Mesenchymal stem cell (in vitro differentiated cells and primary cell): ENCODE data around the gene COX10.

Source experiments
- DNase-seq: peaks from one replicate; pipeline ENCODE4 v3.0.0-alpha.2; 2013
- H2AFZ ChIP-seq: one replicate; pipeline ENCODE4 v1.6.1; 2013; ENCODE audit warnings: low read depth, mild to moderate bottlenecking, control low read depth, inconsistent platforms, low read length, moderate library complexity
- H2AK5ac ChIP-seq: 2 replicates; pipeline ENCODE4 v1.6.1; 2013; ENCODE audit warnings: low read length, moderate library complexity, mild to moderate bottlenecking, inconsistent platforms; ENCODE audit not compliant: severe bottlenecking
- H2BK120ac ChIP-seq: one replicate; pipeline ENCODE4 v1.6.1; 2013; ENCODE audit warnings: low read depth, mild to moderate bottlenecking, inconsistent platforms, low read length, moderate library complexity
- H2BK12ac ChIP-seq, 2 experiments: one replicate each; pipeline ENCODE4 v1.6.1; 2013; ENCODE audit warnings: inconsistent platforms in 2 of 2, low read length in 2 of 2, mild to moderate bottlenecking in 2 of 2, moderate library complexity in 2 of 2, control low read depth in 1 of 2
- H2BK15ac ChIP-seq: one replicate; pipeline ENCODE4 v1.6.1; 2013; ENCODE audit warnings: mild to moderate bottlenecking, low read depth, inconsistent platforms; ENCODE audit not compliant: poor library complexity, severe bottlenecking
- H2BK5ac ChIP-seq: 2 replicates; pipeline ENCODE4 v1.6.1; 2013; ENCODE audit warnings: low read depth, mild to moderate bottlenecking, low read length, control low read depth, inconsistent platforms; ENCODE audit not compliant: poor library complexity, severe bottlenecking
- H3K14ac ChIP-seq, 2 experiments: one replicate each; pipeline ENCODE4 v1.6.1; 2013; ENCODE audit warnings: inconsistent platforms in 2 of 2, low read length in 2 of 2, control low read depth in 1 of 2, mild to moderate bottlenecking in 1 of 2, moderate library complexity in 1 of 2
- H3K18ac ChIP-seq, 2 experiments: one replicate each; pipeline ENCODE4 v1.6.1; 2013; ENCODE audit warnings: inconsistent platforms in 2 of 2, low read length in 2 of 2, control low read depth in 1 of 2, low read depth in 1 of 2, mild to moderate bottlenecking in 1 of 2
- H3K23ac ChIP-seq, 2 experiments: one replicate each; pipeline ENCODE4 v1.6.1; 2013; ENCODE audit warnings: inconsistent platforms in 2 of 2, low read length in 2 of 2, mild to moderate bottlenecking in 2 of 2, moderate library complexity in 2 of 2, control low read depth in 1 of 2
- H3K27ac ChIP-seq: 2 replicates; pipeline ENCODE4 v1.5.1; 2013; ENCODE audit warnings: mild to moderate bottlenecking, moderate library complexity, low read length, control low read depth, inconsistent platforms; ENCODE audit not compliant: poor library complexity, severe bottlenecking
- H3K27me3 ChIP-seq, 2 experiments: 2 replicates each; pipeline versions ENCODE4 v1.6.1 to v1.7.0; 2013; ENCODE audit warnings: low read length in 2 of 2, mild to moderate bottlenecking in 2 of 2, moderate library complexity in 2 of 2, control low read depth in 1 of 2, inconsistent platforms in 1 of 2; ENCODE audit not compliant: control insufficient read depth in 1 of 2, insufficient read depth in 1 of 2
- H3K36me3 ChIP-seq, 2 experiments: 2 replicates each; pipeline versions ENCODE4 v1.6.1 to v1.7.0; 2013; ENCODE audit warnings: low read length in 2 of 2, control low read depth in 1 of 2, inconsistent platforms in 1 of 2, low read depth in 1 of 2, mild to moderate bottlenecking in 1 of 2; ENCODE audit not compliant: insufficient read depth in 2 of 2, control insufficient read depth in 1 of 2
- H3K4ac ChIP-seq, 2 experiments: one replicate each; pipeline ENCODE4 v1.6.1; 2013; ENCODE audit warnings: inconsistent platforms in 2 of 2, low read length in 2 of 2, mild to moderate bottlenecking in 2 of 2, moderate library complexity in 2 of 2, control low read depth in 1 of 2, low read depth in 1 of 2
- H3K4me1 ChIP-seq: 2 replicates; pipeline ENCODE4 v1.6.1; 2013; ENCODE audit warnings: low read depth, low read length, control low read depth; ENCODE audit not compliant: control insufficient read depth, insufficient read depth
- H3K4me2 ChIP-seq: 2 replicates; pipeline ENCODE4 v1.6.1; 2013; ENCODE audit warnings: low read length, mild to moderate bottlenecking, inconsistent platforms; ENCODE audit not compliant: poor library complexity, severe bottlenecking
- H3K4me3 ChIP-seq, 2 experiments: 2 replicates each; pipeline versions ENCODE4 v1.5.1 to v1.7.0; 2013; ENCODE audit warnings: low read length in 2 of 2, mild to moderate bottlenecking in 2 of 2, control low read depth in 1 of 2, low read depth in 1 of 2; ENCODE audit not compliant: insufficient read depth in 1 of 2
- H3K79me1 ChIP-seq: replicated peaks from 2 replicates; pipeline ENCODE4 v1.6.1; 2013; ENCODE audit warnings: mild to moderate bottlenecking, control low read depth, low read length, inconsistent platforms; ENCODE audit not compliant: poor library complexity, severe bottlenecking
- H3K9ac ChIP-seq: 2 replicates; pipeline ENCODE4 v1.7.0; 2013; ENCODE audit warnings: mild to moderate bottlenecking, low read length, moderate library complexity
- H3K9me3 ChIP-seq: 2 replicates; pipeline ENCODE4 v1.7.0; 2013; ENCODE audit warnings: mild to moderate bottlenecking, low read length; ENCODE audit not compliant: control insufficient read depth
- H4K8ac ChIP-seq: one replicate; pipeline ENCODE4 v1.6.1; 2013; ENCODE audit warnings: inconsistent platforms, mild to moderate bottlenecking, low read length, moderate library complexity
- H4K91ac ChIP-seq: one replicate; pipeline ENCODE4 v1.6.1; 2013; ENCODE audit warnings: mild to moderate bottlenecking, low read length, inconsistent platforms
- WGBS: methylation state at CpG from one replicate; pipeline ENCODE4 v1.1.7; 2013; ENCODE audit warnings: mixed read lengths; 5-methylcytosine and 5-hydroxymethylcytosine counted together

COX10 gene

DNA sequence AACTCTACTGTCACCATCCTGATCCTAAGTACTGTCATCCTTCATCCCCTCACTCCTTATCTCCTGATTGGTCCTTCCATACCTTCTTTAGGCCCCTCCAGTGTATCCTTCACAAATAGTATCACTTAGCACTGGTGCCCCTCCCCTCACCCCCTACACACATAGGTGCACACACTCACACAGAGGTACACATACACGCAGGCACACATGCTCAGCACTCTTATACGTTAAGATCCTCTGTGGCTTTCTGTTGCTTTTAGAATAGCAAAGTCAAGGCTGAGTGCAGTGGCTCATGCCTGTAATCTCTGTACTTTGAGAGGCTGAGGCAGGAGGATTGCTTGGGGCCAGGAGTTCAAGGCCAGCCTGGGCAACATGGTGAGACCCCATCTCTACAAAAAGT is 135.2 kb downstream of the COX10 start:
- H3K4me3 ChIP-seq, result no peak overlapping the region
- H3K14ac ChIP-seq, result no peak overlapping the region
- H2BK120ac ChIP-seq, result no peak overlapping the region
- H3K4me1 ChIP-seq, result peaks cover 4% of the 10 kb centered on the region
- H2BK15ac ChIP-seq, result no peak overlapping the region
- H3K4me2 ChIP-seq, result no peak overlapping the region
- peaks cover 17 to 23% of the 10 kb centered on the region in 2 experiments for H3K36me3 ChIP-seq
- DNase-seq, result no peak
- H3K27me3 ChIP-seq, result no peaks in the 10 kb centered on the region
- H2AFZ ChIP-seq, result no peak overlapping the region
- no peak overlapping the region for H4K8ac ChIP-seq
- no peak overlapping the region for H2BK12ac ChIP-seq
- H3K79me1 ChIP-seq, result peaks cover 4% of the 10 kb centered on the region
- H4K91ac ChIP-seq, result no peak overlapping the region
- H3K27ac ChIP-seq, result no peak overlapping the region
- H3K4ac ChIP-seq, result no peak overlapping the region
- H2BK5ac ChIP-seq, result no peak overlapping the region
- no peak overlapping the region for H3K9ac ChIP-seq
- H3K18ac ChIP-seq, result no peak overlapping the region
- 98% methylated on average over 2 of the region's 2 CpGs for WGBS
- no peak overlapping the region for H3K23ac ChIP-seq
- no peaks in the 10 kb centered on the region for H3K9me3 ChIP-seq
- H2AK5ac ChIP-seq, result no peak overlapping the region

DNA sequence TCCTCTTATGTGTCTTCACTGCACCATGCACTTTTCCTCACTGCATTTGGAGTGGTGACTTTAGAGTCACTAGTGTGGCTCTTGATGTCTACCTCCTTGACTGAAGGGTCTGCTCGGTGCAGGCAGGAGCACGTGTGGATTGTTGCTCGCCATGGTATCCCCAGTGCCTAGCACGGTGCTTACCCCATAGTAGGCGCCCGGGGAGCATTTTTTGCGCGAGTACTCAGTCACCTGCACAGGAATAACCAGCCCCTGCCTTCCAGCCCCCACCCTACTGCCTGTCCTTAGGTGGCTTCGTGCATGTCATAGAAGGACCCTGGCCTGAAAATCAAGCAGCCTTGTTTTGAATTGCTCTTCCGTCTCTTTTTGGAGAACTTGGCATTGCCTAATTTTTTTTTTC is 136.1 kb downstream of the COX10 start:
- H3K4me1 ChIP-seq, result peaks cover 4% of the 10 kb centered on the region
- H3K4me2 ChIP-seq, result no peak overlapping the region
- no peak for DNase-seq
- H2BK120ac ChIP-seq, result no peak overlapping the region
- H2BK12ac ChIP-seq, result no peak overlapping the region
- no peak overlapping the region for H4K8ac ChIP-seq
- H3K4ac ChIP-seq, result no peak overlapping the region
- H3K4me3 ChIP-seq, result no peak overlapping the region
- H2AFZ ChIP-seq, result no peak overlapping the region
- H2BK5ac ChIP-seq, result no peak overlapping the region
- H3K9me3 ChIP-seq, result no peaks in the 10 kb centered on the region
- WGBS, result 97% methylated on average over 10 of the region's 10 CpGs
- no peak overlapping the region for H2BK15ac ChIP-seq
- H3K14ac ChIP-seq, result no peak overlapping the region
- H3K79me1 ChIP-seq, result peaks cover 4% of the 10 kb centered on the region
- no peak overlapping the region for H3K23ac ChIP-seq
- no peak overlapping the region for H3K18ac ChIP-seq
- H3K36me3 ChIP-seq, result peaks cover 22 to 29% of the 10 kb centered on the region in 2 experiments
- H3K9ac ChIP-seq, result no peak overlapping the region
- H4K91ac ChIP-seq, result no peak overlapping the region
- no peak overlapping the region for H3K27ac ChIP-seq
- H2AK5ac ChIP-seq, result no peak overlapping the region
- no peaks in the 10 kb centered on the region for H3K27me3 ChIP-seq

DNA sequence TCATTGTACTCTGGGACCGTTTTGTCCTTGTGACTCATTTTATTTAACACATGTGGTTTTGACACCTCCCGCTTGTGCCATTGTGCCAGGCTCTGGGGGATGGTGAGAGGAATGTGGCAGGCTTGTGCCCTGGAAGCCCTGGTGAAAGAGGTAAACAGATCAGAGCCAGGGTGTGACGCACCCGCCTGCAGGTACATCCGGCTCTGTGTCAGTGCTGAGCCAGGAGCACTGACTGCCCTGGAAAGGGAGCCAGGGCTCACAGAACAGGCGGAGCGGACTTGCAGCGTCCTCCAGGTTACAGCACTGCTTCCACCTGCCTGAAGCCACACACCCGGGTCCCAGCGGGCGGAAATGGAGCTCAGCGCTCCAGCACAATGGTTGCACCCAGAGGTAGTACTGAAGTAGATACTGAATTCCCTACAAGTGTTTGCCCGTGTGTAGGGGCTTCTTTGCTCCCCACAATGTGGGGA is 136.7 kb downstream of the COX10 start:
- H3K14ac ChIP-seq, result no peak overlapping the region
- H3K4me3 ChIP-seq, result no peak overlapping the region
- 95% methylated on average over 13 of the region's 13 CpGs for WGBS
- no peak overlapping the region for H2BK12ac ChIP-seq
- no peak overlapping the region for H2BK5ac ChIP-seq
- no peak overlapping the region for H2AK5ac ChIP-seq
- no peak overlapping the region for H4K91ac ChIP-seq
- H3K27ac ChIP-seq, result no peak overlapping the region
- no peak overlapping the region for H3K4me2 ChIP-seq
- no peak overlapping the region for H2AFZ ChIP-seq
- no peak overlapping the region for H3K23ac ChIP-seq
- no peak overlapping the region for H3K9ac ChIP-seq
- H3K27me3 ChIP-seq, result no peaks in the 10 kb centered on the region
- no peaks in the 10 kb centered on the region for H3K9me3 ChIP-seq
- H2BK15ac ChIP-seq, result no peak overlapping the region
- no peak overlapping the region for H4K8ac ChIP-seq
- H3K4me1 ChIP-seq, result peaks cover 4% of the 10 kb centered on the region
- H3K79me1 ChIP-seq, result peaks cover 4% of the 10 kb centered on the region
- H3K18ac ChIP-seq, result no peak overlapping the region
- peaks cover 22 to 29% of the 10 kb centered on the region in 2 experiments for H3K36me3 ChIP-seq
- H3K4ac ChIP-seq, result no peak overlapping the region
- H2BK120ac ChIP-seq, result no peak overlapping the region
- no peak for DNase-seq

DNA sequence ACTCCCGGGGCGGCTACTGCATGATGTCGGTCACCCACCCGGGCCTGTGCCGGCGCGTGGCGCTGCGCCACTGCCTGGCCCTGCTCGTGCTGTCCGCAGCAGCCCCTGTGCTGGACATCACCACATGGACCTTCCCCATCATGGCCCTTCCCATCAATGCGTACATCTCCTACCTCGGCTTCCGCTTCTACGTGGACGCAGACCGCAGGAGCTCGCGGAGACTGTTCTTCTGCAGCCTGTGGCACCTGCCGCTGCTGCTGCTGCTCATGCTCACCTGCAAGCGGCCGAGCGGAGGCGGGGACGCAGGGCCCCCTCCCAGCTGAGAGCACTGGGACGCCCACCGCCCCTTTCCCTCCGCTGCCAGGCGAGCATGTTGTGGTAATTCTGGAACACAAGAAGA is 137.6 kb downstream of the COX10 start:
- Histone ChIP-seq H2BK15ac (no peak overlapping the region), H3K4me1 (peaks cover 4% of the 10 kb centered on the region), H3K9me3 (no peaks in the 10 kb centered on the region), H4K8ac (no peak overlapping the region), H3K23ac (no peak overlapping the region), H3K27me3 (no peaks in the 10 kb centered on the region), H3K4me2 (no peak overlapping the region), H4K91ac (no peak overlapping the region), H2AFZ (no peak overlapping the region), H3K14ac (no peak overlapping the region), H3K27ac (no peak overlapping the region), H2BK5ac (no peak overlapping the region), H3K36me3 (peaks cover 22 to 32% of the 10 kb centered on the region in 2 experiments), H3K4me3 (no peak overlapping the region), H2BK120ac (no peak overlapping the region), H2BK12ac (no peak overlapping the region), H3K18ac (no peak overlapping the region), H2AK5ac (no peak overlapping the region), H3K79me1 (peaks cover 4% of the 10 kb centered on the region), H3K4ac (no peak overlapping the region), H3K9ac (no peak overlapping the region)
- DNase-seq, result no peak
- WGBS, result 97% methylated on average over 29 of the region's 29 CpGs
